ENCODE results near the gene CXADR.
"Not testable (repeated sequence)": the region's sequence is repeated elsewhere in the genome, so short reads cannot be mapped to it uniquely, and the experiment has no call there.

CXADR gene

GRCh38 chr21:17502985-17503384, 9.9 kb upstream of the CXADR start:
- not testable (repeated sequence) for DNase-seq (ENCODE audit: low read depth)

- DNase-seq (ENCODE audit: low read depth) = no peak
Measured at GRCh38 chr21:17506951-17507350, 5.9 kb upstream of the CXADR start.

DNA sequence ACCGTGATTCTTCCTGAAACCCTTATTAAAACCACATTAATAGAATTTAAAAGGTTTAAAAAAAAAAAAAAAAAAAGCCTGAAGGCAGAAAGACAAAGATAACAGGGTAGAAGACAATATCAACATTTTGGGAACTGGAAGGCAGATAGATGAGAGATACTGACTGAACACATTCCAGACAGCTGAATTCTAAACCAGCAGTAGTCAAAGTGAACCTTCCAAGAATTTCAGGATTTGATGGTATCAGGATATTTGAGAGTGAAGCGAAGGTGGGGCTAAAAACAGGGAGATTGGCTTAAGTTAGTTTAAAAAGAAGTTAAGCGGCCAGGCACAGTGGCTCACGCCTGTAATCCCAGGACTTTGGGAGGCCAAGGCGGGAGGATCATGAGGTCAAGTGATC, 5.3 kb upstream of the CXADR start:
- no peak for DNase-seq (ENCODE audit: low read depth)

- no peak for DNase-seq (ENCODE audit: low read depth)
Measured at GRCh38 chr21:17513214-17514123, 626 bp downstream of the CXADR start.

DNA sequence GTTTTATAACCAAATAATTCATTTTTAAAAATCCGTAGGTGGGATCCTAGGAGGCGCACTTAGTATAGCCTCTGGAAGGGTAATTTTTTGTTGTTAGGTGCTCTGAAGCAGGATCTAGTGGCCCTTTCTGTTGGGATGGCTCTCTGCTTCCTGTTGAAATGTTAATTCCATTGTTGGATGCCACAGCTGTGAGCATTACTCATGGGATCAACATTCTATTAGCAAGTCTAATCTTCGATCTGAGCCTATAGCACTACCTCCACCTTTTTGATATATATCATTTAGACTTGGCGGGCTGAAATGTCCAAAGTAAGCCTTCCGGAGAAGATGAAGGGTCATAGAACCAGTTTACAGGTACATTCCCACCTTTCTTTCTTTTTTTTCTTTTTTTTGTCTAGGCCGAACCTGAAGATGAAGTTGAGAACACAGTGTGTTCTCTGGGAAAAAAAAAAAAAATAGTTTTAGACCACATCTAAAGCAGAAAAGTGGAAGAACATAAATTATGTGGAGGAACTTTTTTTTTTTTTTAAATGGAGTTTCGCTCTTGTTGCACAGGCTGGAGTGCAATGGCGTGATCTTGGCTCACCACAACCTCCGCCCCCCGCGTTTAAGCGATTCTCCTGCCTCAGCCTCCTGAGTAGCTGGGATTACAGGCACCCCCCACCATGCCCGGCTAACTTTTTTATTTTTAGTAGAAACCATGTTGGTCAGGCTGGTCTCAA, 1.4 kb downstream of the CXADR start:
- no peak for DNase-seq (ENCODE audit: low read depth)

- not testable (repeated sequence) for DNase-seq (ENCODE audit: low read depth)
Measured at GRCh38 chr21:17517008-17517407, 4.2 kb downstream of the CXADR start.

DNA sequence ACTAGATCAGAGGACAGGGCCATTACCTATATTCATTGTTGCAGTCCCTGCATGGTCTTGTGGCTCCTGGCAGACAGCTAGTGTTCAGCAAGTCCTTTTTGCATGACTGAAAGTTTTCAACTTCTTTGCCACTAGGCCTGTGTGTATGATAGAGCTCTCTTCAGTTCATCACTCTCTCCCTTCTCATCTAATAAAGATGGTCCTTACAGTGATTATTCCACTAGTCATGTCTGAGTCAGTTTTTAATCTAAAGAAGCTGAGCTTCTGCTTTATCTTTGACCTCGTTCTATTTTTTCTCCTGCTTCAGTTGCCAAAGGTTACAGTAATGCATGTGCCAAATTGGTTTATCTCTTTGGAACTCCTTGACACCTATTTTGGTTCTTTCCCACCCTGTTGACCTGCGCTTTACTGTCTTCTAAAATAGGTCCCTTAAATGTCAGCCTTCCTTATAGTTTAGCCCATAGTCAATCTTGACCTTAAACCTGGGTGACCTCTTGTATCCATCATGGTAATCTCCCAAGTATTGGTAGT, 6.4 kb downstream of the CXADR start:
- no peak for DNase-seq (ENCODE audit: low read depth)

DNA sequence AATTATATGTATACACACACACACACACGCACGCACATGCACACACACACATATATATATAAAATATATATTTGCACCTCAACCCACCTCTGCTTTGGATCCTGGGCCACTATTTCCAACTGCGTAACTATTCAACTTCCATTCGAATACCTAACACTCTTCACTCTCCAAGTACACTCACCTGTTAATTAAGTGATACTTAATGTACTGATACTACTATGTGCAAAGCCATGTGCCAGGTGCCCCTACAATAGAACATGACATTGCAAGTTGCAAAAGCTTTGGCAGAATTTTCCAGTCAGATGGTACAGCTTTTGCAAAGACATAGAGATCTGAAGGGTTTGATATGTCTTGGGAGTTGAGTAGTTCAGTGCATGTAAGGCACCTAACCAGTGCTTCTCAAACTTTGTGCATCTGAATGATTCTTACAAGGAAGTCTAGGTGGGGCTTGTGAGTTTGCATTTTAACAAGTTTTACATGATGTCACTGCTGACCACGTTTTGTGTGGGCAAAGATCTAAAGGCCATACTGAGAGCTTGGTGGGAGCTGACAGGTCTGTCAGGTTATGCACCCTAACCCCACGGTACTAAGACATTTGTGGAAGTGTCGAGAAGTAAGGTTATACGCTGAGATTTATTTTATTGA, 7.2 kb downstream of the CXADR start:
- no peak for DNase-seq (ENCODE audit: low read depth)

GRCh38 chr21:17523007-17523451, 10.2 kb downstream of the CXADR start:
- no peak for DNase-seq (ENCODE audit: low read depth)

DNA sequence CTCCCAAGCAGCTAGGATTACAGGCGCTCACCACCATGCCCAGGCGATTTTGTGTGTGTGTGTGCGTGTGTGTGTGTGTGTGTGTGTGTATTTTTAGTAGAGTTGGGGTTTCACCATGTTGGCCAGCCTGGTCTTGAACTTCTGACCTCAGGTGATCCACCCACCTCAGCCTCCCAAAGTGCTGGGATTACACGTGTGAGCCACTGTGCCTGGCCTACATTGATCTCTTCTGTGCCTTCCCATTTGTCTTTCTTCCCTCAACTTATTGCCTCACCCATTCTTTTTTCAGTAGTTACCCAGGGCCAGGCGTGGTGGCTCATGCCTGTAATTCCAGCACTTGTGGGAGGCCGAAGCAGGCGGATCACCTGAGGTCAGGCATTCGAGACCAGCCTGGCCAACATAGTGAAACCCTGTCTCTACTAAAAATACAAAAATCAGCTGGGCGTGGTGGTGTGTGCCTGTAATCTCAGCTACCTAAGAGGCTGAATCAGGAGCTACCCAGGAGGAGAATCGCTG, 11.2 kb downstream of the CXADR start:
- not testable (repeated sequence) for DNase-seq (ENCODE audit: low read depth)

DNA sequence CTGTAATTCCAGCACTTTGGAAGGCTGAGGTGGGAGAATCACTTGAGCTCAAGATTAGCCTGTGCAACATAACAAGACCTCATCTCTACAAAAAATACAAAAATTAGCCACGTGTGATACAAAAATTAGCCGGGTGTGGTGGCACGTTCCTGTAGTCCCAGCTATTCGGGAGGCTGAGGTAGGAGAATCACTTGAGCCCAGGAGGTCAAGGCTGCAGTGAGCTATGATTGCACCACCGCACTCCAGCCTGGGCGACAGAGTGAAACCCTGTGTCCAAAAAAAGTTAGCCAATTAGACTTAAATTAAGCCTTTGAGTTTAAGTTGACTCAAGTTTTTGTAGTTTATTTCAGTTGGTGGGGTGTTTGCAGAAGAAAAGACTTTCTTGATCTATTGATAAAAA, 11.8 kb downstream of the CXADR start:
- no peak for DNase-seq (ENCODE audit: low read depth)

GRCh38 chr21:17526776-17527175, 13.9 kb downstream of the CXADR start:
- no peak for DNase-seq (ENCODE audit: low read depth)

GRCh38 chr21:17527240-17527639, 14.4 kb downstream of the CXADR start:
- DNase-seq (ENCODE audit: low read depth) = no peak

DNA sequence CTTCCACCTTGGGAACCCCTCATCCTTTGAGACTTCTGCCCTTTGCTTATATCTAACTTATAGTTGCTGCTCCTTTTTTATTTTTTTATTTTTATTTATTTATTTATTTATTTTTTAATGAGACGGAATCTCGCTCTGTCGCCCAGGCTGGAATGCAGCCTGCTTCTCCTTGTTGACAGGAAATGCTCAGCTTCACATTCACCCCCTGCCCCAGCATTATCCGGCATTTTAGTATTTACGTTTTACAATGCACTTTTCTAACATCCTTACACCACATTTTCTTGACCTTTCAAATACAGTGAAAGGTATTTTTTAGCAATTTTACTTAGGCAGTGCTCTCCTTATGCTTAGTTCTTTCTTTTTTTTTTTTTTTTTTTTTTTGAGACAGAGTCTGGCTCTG, 14.9 kb downstream of the CXADR start:
- no peak for DNase-seq (ENCODE audit: low read depth)

GRCh38 chr21:17529648-17530047, 16.8 kb downstream of the CXADR start:
- DNase-seq (ENCODE audit: low read depth) = no peak

DNA sequence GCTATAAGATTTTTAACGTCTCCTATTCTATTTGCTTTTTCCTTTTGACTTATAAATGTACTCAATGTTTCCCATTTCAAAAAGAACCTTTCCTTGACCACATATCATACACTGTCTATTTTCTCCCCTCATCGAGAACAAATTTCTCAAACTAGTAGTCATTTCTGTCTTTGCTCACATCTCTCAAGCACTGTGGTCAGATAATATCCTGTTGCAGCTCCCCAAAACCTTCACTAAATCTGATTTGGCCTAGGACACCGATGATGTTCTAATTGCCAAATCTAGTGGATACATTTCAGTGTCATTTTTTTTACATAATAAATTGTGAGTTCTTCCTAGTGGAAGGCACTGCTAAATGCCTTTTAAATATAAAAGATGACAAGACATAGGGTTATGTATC, 19.4 kb downstream of the CXADR start:
- no peak for DNase-seq (ENCODE audit: low read depth)

- no peak for DNase-seq (ENCODE audit: low read depth)
Measured at GRCh38 chr21:17536381-17536780, 23.5 kb downstream of the CXADR start.

GRCh38 chr21:17537299-17537698, 24.5 kb downstream of the CXADR start:
- no peak for DNase-seq (ENCODE audit: low read depth)

DNA sequence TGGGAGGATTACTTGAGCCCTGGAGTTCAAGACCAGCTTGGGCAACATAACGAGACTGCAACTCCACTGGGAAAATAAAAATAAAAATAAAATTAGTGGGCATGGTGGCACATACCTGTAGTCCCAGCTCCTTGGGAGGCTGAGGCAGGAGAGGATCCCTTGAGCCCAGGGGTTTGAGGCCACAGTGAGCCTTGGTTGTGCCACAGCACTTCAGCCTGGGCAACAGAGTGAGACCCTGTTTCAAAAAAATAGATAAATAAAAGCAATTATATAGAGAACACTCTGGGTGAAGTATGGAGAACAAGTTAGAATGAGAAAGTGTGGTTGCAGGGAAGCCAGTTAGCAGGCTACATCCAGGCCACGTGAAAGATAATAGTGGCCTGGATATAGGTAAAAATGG, 25.7 kb downstream of the CXADR start:
- no peak for DNase-seq (ENCODE audit: low read depth)

DNA sequence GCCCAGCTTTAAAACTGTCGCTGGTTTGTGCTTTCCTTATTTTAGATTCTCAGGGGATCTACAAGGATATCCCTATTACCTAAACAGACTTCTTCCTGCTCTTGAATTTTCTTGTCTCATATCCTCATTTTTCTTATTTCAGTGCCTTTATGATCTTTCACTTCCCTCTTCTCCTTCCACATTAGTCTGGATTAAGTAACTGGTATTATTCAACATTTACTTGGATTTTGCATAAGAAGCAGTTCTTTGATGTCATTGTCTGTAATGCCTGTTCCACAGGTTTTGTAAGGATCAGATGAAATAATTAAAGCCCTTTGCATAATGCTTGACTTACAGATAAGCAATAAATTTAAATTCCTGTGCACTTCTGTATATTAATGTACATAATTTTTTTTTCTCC, 26.5 kb downstream of the CXADR start:
- DNase-seq (ENCODE audit: low read depth) = no peak

DNA sequence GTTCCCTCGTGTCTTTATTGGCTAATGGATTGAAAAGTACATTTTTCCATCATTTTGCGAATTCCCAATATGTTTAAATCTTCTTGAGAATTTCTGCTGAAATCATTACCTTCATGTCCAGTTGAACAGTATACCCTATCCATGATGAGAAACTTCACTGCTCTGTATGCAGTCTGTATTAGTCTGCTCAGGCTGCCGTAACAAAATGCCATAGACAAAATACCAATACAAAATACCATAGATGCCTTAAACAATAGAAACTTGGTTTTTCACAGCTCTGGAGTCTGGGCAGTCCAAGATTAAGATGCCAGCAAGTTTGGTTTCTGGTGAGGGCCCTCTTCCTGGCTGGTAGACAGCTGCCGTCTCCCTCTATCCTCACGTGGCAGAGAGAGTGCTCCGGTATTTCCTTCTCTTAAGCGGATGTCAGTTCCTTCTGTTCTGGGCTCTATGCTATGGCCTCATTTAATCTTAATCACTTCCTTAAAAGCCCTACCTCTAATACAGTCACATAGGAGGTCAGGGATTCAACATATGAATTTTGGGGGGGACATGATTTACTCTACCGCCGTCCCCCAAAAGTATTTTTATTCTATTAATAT, 27.0 kb downstream of the CXADR start:
- no peak for DNase-seq (ENCODE audit: low read depth)

DNA sequence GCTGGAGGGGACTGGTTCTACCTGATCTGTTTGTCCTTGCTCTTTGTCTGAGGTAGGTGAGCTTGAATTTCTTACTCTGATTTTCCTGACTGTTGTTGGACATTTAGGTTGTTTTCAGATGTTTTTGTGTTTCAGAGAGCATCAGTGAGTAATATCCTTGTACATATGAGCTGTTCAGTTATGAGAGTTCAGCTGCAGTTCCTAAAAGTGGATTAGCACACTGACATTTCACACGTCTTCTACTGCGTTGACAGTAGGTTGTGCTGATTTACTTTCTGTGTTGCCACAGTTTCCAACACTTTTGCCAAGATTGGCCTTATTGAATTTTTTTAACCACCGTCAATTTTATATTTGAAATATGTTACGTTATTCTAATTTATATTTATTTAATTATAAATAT, 27.7 kb downstream of the CXADR start:
- no peak for DNase-seq (ENCODE audit: low read depth)
